Epithelial cell of proximal tubule (primary cell): ENCODE measurements around the gene KIF18A. TPM values are rescaled to one million over a fixed set of nuclear protein-coding genes. Genes with fewer than 3 reads are reported as not detected.
"Not testable (repeated sequence)": the region's sequence is repeated elsewhere in the genome, so short reads cannot be mapped to it uniquely, and the experiment has no call there.

Experiments
- DNase-seq: peaks from one replicate; pipeline ENCODE4 v3.0.0-alpha.2; 2011; ENCODE audit warnings: low read depth
- H3K4me3 ChIP-seq: 2 replicates; pipeline ENCODE4 v1.5.1; 2011; ENCODE audit warnings: low read depth, mild to moderate bottlenecking, low read length
- CTCF ChIP-seq: conservative IDR thresholded peaks from 2 replicates; pipeline ENCODE4 v1.5.1; 2012; ENCODE audit warnings: low read depth, mild to moderate bottlenecking, low read length
- total RNA-seq: library from RNA; depleted of rRNA; stranded (reverse); fragments of >200 nt; gene quantifications from 2 replicates; pipeline ENCODE4 v1.2.3, GENCODE V29; 2015

The KIF18A gene
- total RNA-seq, 1 donor from 2014 or later = 15.7 TPM

DNA sequence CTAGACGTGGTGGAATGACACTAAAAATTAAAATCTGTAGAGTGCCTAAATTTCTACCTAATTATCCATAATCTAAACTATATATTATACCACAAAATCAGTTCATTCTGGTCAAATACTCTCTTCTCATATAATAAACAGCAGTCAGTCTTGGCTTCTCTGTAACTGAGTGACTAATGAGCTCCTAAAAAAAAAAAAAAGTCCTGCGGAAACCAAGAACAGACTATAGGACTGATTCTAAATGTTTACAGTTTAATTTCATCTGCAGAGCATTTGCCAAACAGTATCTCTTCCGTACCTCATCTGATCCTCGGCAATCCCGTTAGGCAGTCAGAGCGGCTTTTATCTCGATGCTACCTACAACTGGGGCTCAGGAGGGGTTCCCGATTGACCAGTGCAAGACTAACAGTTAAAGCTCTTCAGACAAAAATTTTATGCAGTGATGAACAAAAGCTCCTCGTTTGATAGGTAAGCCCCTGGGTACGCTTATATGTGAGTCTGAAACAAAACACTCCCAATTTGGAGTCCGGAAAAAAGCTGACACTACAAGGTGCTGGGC, 686 bp downstream of the KIF18A start:
- no peak for DNase-seq
- peak overlapping the region; percentile 90 for H3K4me3 ChIP-seq
- no peak for TF ChIP-seq CTCF

GRCh38 chr11:28106353-28107043, 1.5 kb downstream of the KIF18A start:
- DNase-seq = no peak
- no peak for TF ChIP-seq CTCF
- H3K4me3 ChIP-seq = peak overlapping the region; percentile 90

- no peak overlapping the region for H3K4me3 ChIP-seq
- TF ChIP-seq CTCF = no peak
- DNase-seq = no peak
Measured at GRCh38 chr11:28105869-28106268, 2.1 kb downstream of the KIF18A start.

DNA sequence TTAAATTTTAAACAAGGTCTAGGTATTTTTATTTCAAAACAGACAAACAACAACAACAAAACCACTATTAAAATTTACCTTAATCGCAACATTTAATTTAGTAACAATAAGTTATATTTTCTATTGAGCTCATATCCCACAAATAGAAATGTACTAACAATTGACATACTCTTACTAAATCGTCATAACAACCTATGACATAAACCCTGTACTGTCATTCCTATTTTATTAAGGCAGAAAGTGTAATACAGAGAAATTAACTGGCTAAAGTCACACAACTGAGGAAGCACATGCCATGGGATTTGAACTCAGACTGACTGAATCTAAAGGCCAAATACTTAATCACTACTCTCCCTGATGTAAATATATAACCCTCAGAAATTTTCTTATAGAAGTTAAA, 3.0 kb downstream of the KIF18A start:
- no peak overlapping the region for H3K4me3 ChIP-seq
- TF ChIP-seq CTCF = no peak
- no peak for DNase-seq

DNA sequence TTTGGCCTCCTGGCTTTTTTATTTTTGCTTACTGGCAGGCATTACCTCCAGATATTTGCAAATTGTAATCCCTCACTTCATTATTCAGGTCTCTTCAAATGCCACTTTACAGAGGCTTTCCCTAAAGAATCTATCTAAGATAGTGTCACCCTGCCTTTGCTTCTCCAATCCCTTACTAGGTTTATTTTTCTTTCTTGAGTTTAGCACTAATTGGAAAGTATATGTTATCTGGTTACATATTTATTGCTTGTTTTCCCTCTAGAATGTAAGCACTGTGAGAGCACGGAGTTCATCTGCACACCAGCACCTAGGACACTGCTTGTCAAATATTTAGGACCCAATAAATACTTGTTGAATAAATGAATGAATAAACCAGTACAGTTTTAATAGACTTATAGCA, 3.5 kb downstream of the KIF18A start:
- DNase-seq = no peak
- no peak for TF ChIP-seq CTCF
- no peak overlapping the region for H3K4me3 ChIP-seq

GRCh38 chr11:28102300-28102699, 5.7 kb downstream of the KIF18A start:
- H3K4me3 ChIP-seq, DNase-seq: not testable (repeated sequence)

DNA sequence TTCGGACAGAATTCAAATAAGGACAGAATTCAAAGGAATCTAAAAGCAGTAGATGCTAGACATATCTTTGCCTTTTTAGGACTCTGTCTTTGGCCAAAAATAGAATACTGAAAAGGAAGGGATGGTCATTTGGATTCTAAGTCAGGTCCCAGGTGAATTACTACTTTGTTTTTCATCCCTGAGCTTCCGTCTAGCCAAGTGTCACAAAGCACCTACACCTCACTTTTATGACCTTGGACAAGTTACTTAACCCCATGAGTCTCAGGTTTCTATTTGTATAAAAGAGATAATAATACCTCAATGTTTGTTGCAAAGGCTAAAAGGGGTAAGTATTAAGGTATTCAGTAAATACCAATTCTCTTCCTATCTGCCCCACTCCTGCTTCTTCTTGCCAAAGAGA, 7.3 kb downstream of the KIF18A start:
- TF ChIP-seq CTCF = no peak
- DNase-seq = no peak
- H3K4me3 ChIP-seq = no peak overlapping the region
